ENCODE results near the gene KIAA2012.

Gene KIAA2012

DNA sequence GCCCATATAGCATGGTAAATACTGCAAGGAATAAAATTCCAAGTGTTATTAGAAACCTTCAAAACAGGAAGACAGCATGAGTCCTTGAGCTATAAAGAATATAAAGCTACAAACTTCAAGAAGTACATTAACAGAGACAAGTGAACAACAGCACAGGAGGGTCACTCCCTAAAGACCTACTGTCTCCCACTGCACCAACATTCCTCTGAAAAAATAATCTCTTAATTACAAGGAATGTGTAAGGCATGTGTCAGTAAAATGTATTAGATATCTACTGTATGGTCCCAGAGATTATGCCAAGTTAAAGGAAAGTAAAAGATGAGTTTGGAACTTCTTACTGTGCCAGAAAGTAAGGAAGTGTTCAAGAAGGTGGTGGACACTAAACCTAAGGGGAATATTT, 135.5 kb downstream of the KIAA2012 start:
- POLR2A ChIA-PET = interaction anchor here (0.7 kb wide), 1 partner anchor 329 kb away, joined by 3 read pairs; no protein-coding TSS in a partner anchor
- Histone ChIP-seq H3K4me3 (ENCODE audit: low read depth, low read length) (no peak overlapping the region), H3K36me3 (ENCODE audit: control insufficient read depth in 2 of 2, insufficient read depth in 1 of 2, low read length in 2 of 2) (peaks cover 53 to 77% of the 10 kb centered on the region in 2 experiments; a peak in 2 of 3 replicates), H3K9me3 (ENCODE audit: control insufficient read depth, insufficient read depth, low read depth, low read length) (no peaks in the 10 kb centered on the region), H3K4me1 (ENCODE audit: control insufficient read depth, insufficient read depth, low read length) (no peaks in the 10 kb centered on the region), H3K27ac (ENCODE audit: extremely low read depth, low read depth, low read length) (no peak overlapping the region)
- TF ChIP-seq, protein P1, sequence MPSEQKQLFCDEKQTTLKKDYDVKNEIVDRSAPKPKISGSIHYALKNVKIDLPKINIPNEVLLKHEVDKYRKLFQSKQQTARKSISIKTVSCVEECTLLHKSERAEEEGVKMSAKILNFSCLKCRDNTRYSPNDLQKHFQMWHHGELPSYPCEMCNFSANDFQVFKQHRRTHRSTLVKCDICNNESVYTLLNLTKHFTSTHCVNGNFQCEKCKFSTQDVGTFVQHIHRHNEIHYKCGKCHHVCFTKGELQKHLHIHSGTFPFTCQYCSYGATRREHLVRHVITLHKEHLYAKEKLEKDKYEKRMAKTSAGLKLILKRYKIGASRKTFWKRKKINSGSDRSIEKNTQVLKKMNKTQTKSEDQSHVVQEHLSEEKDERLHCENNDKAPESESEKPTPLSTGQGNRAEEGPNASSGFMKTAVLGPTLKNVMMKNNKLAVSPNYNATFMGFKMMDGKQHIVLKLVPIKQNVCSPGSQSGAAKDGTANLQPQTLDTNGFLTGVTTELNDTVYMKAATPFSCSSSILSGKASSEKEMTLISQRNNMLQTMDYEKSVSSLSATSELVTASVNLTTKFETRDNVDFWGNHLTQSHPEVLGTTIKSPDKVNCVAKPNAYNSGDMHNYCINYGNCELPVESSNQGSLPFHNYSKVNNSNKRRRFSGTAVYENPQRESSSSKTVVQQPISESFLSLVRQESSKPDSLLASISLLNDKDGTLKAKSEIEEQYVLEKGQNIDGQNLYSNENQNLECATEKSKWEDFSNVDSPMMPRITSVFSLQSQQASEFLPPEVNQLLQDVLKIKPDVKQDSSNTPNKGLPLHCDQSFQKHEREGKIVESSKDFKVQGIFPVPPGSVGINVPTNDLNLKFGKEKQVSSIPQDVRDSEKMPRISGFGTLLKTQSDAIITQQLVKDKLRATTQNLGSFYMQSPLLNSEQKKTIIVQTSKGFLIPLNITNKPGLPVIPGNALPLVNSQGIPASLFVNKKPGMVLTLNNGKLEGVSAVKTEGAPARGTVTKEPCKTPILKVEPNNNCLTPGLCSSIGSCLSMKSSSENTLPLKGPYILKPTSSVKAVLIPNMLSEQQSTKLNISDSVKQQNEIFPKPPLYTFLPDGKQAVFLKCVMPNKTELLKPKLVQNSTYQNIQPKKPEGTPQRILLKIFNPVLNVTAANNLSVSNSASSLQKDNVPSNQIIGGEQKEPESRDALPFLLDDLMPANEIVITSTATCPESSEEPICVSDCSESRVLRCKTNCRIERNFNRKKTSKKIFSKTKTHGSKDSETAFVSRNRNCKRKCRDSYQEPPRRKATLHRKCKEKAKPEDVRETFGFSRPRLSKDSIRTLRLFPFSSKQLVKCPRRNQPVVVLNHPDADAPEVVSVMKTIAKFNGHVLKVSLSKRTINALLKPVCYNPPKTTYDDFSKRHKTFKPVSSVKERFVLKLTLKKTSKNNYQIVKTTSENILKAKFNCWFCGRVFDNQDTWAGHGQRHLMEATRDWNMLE (tag by site-specific recombination; conservative IDR thresholded peaks at IDR 0.05; ENCODE audit: low read depth) = no peak
- TF ChIP-seq ZNF561 (tag by site-specific recombination; IDR thresholded peaks at IDR 0.05; ENCODE audit: borderline replicate concordance) (no peak), TCF7L2 (IDR thresholded peaks at IDR 0.05; ENCODE audit: borderline replicate concordance, low read depth, low read length) (no peak), ZNF747 (tag by site-specific recombination; IDR thresholded peaks at IDR 0.05) (no peak), KLF1 (tag by site-specific recombination; IDR thresholded peaks at IDR 0.05) (no peak), ZNF221 (tag by site-specific recombination; IDR thresholded peaks at IDR 0.05; ENCODE audit: borderline replicate concordance) (no peak), YY2 (tag by site-specific recombination; IDR thresholded peaks at IDR 0.05) (no peak), ZNF391 (tag by site-specific recombination; IDR thresholded peaks at IDR 0.05; ENCODE audit: borderline replicate concordance, low read depth) (no peak), GLIS2 (tag by site-specific recombination; IDR thresholded peaks at IDR 0.05) (no peak), ZNF112 (tag by site-specific recombination; IDR thresholded peaks at IDR 0.05) (no peak), SP3 (tag by site-specific recombination; IDR thresholded peaks at IDR 0.05) (no peak)
- TF ChIP-seq, protein P2, sequence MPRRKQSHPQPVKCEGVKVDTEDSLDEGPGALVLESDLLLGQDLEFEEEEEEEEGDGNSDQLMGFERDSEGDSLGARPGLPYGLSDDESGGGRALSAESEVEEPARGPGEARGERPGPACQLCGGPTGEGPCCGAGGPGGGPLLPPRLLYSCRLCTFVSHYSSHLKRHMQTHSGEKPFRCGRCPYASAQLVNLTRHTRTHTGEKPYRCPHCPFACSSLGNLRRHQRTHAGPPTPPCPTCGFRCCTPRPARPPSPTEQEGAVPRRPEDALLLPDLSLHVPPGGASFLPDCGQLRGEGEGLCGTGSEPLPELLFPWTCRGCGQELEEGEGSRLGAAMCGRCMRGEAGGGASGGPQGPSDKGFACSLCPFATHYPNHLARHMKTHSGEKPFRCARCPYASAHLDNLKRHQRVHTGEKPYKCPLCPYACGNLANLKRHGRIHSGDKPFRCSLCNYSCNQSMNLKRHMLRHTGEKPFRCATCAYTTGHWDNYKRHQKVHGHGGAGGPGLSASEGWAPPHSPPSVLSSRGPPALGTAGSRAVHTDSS (tag by site-specific recombination; IDR thresholded peaks at IDR 0.05) = no peak
- CTCF ChIA-PET = interaction anchor here (0.6 to 1.1 kb wide), 2 partner anchors 55 to 329 kb away, joined by 3 to 8 read pairs; no protein-coding TSS in a partner anchor

DNA sequence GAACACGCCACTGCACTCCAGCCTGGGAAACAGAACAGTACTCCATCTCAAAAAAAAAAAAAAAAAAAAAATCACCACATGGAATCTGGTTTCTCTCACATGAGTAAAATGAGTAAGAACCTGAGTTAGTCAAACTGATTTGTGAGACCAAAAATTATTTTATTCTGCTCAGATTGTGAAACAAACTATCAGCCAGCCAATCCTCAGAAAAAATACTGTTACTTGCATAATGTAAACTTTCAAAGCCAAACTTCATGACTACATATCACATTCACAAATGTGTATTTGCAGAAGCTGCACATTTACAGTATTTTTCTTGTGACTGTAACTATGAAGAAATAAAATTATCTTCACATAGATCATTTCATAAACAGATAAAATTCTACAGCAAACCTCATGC, 142.1 kb downstream of the KIAA2012 start:
- Histone ChIP-seq H3K36me3 (ENCODE audit: control insufficient read depth in 2 of 2, insufficient read depth in 1 of 2, low read length in 2 of 2) (peaks cover 48 to 64% of the 10 kb centered on the region in 2 experiments), H3K27ac (ENCODE audit: extremely low read depth, low read depth, low read length) (no peak overlapping the region), H3K4me3 (ENCODE audit: low read depth, low read length) (no peak overlapping the region), H3K4me1 (ENCODE audit: control insufficient read depth, insufficient read depth, low read length) (no peaks in the 10 kb centered on the region), H3K9me3 (ENCODE audit: control insufficient read depth, insufficient read depth, low read depth, low read length) (no peaks in the 10 kb centered on the region)
- POLR2A ChIA-PET = no interaction called here
- no peak for TF ChIP-seq ZNF302 (tag by site-specific recombination; IDR thresholded peaks at IDR 0.05; ENCODE audit: low read depth)
- TF ChIP-seq, protein P3, sequence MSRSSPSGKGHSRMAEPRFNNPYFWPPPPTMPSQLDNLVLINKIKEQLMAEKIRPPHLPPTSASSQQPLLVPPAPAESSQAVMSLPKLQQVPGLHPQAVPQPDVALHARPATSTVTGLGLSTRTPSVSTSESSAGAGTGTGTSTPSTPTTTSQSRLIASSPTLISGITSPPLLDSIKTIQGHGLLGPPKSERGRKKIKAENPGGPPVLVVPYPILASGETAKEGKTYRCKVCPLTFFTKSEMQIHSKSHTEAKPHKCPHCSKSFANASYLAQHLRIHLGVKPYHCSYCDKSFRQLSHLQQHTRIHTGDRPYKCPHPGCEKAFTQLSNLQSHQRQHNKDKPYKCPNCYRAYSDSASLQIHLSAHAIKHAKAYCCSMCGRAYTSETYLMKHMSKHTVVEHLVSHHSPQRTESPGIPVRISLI (tag by site-specific recombination; IDR thresholded peaks at IDR 0.05) = 0 out of 2 replicates have a peak, but pooled peaks have one; percentile 15
- TF ChIP-seq, protein P4, sequence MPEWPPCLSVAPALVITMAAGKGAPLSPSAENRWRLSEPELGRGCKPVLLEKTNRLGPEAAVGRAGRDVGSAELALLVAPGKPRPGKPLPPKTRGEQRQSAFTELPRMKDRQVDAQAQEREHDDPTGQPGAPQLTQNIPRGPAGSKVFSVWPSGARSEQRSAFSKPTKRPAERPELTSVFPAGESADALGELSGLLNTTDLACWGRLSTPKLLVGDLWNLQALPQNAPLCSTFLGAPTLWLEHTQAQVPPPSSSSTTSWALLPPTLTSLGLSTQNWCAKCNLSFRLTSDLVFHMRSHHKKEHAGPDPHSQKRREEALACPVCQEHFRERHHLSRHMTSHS (tag by site-specific recombination; IDR thresholded peaks at IDR 0.05) = no peak
- no peak for TF ChIP-seq KLF1 (tag by site-specific recombination; IDR thresholded peaks at IDR 0.05)
- CTCF ChIA-PET = no interaction called here
